HG03095 (cell line): ENCODE data around the gene PRSS53.
"Not testable (repeated sequence)": the region's sequence is repeated elsewhere in the genome, so short reads cannot be mapped to it uniquely, and the experiment has no call there.

Source experiments
- ATAC-seq: cut with Tn5 transposase; IDR thresholded peaks from one replicate; pipeline ENCODE4 v1.9.1; 2021; ENCODE audit warnings: moderate library complexity; ENCODE audit not compliant: unreplicated experiment

Gene PRSS53

GRCh38 chr16:31118223-31119155 is 29.7 kb upstream of the PRSS53 start:
- no peak for ATAC-seq

- peak; percentile 89 for ATAC-seq
Measured at GRCh38 chr16:31117384-31118222, 28.9 kb upstream of the PRSS53 start, which contains the start of gene KAT8. Gene KAT8 (plus strand): TSS chr16:31117664. CDS start chr16:31117682, 18 bp downstream.

- ATAC-seq = no peak
Measured at GRCh38 chr16:31114468-31114867, 25.7 kb upstream of the PRSS53 start.

GRCh38 chr16:31113121-31114120 is 24.7 kb upstream of the PRSS53 start:
- no peak for ATAC-seq

- ATAC-seq = no peak
Measured at GRCh38 chr16:31112711-31113110, 24.0 kb upstream of the PRSS53 start.

- no peak for ATAC-seq
Measured at GRCh38 chr16:31111881-31112466, 23.2 kb upstream of the PRSS53 start.

- ATAC-seq = no peak
Measured at GRCh38 chr16:31110106-31111034, 21.6 kb upstream of the PRSS53 start.

- no peak for ATAC-seq
Measured at GRCh38 chr16:31109622-31110021, 20.9 kb upstream of the PRSS53 start.

- ATAC-seq = no peak
Measured at GRCh38 chr16:31108794-31109558, 20.2 kb upstream of the PRSS53 start.

GRCh38 chr16:31108035-31108793 is 19.5 kb upstream of the PRSS53 start, which contains the start of gene BCKDK:
Gene BCKDK (plus strand): TSS chr16:31108386. CDS start chr16:31109224, 838 bp downstream.
- ATAC-seq = peak; percentile 83

- ATAC-seq = peak; percentile 43
Measured at GRCh38 chr16:31107465-31107867, 18.7 kb upstream of the PRSS53 start.

- ATAC-seq = no peak
Measured at GRCh38 chr16:31106509-31107464, 18.0 kb upstream of the PRSS53 start.

GRCh38 chr16:31105677-31106213 is 17.0 kb upstream of the PRSS53 start:
- no peak for ATAC-seq

- not testable (repeated sequence) for ATAC-seq
Measured at GRCh38 chr16:31100876-31101641, 12.3 kb upstream of the PRSS53 start.
